BLaER1 (cell line): Measurements from ENCODE around the gene PPM1B.

Source experiments
- H3K27ac ChIP-seq: shearing (Covaris generic); formaldehyde crosslinking; 2 replicates; pipeline ENCODE4 v1.8.1; 2022
- H3K27me3 ChIP-seq: shearing (Covaris generic); formaldehyde crosslinking; 2 replicates; pipeline ENCODE4 v1.8.1; 2022
- H3K36me3 ChIP-seq: shearing (Covaris generic); formaldehyde crosslinking; 2 replicates; pipeline ENCODE4 v1.8.1; 2022
- H3K4me1 ChIP-seq: shearing (Covaris generic); formaldehyde crosslinking; 2 replicates; pipeline ENCODE4 v1.8.1; 2022
- H3K4me2 ChIP-seq: shearing (Covaris generic); formaldehyde crosslinking; 2 replicates; pipeline ENCODE4 v1.8.1; 2022
- H3K4me3 ChIP-seq: shearing (Covaris generic); formaldehyde crosslinking; 2 replicates; pipeline ENCODE4 v1.8.1; 2022
- H3K9ac ChIP-seq: shearing (Covaris generic); formaldehyde crosslinking; 2 replicates; pipeline ENCODE4 v1.8.1; 2022
- H3K9me3 ChIP-seq: shearing (Covaris generic); formaldehyde crosslinking; 2 replicates; pipeline ENCODE4 v1.8.1; 2022
- H4K20me1 ChIP-seq: shearing (Covaris generic); formaldehyde crosslinking; 2 replicates; pipeline ENCODE4 v1.8.1; 2022
- Cebpa-rat ChIP-seq: shearing (Covaris generic); IDR thresholded peaks from 2 replicates; pipeline ENCODE4 v1.8.1; 2022

Gene PPM1B

DNA sequence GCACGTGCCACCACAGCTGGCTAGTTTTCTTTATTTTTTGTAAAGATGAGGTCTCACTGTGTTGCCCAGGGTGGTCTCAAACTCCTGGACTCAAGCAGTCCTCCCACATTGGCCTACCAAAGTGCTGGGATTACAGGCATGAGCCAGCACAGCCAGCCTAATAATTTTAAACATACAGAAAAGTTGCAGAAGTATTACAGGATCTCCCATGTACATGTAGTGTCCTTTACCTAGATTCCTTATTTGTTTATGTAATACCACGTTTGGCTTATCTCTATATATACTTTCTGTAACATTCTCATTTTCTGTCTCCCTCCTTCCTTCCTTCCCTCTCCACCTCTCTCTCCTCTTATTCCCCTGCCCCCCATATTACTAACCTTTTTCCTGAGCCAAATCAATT is 41.7 kb downstream of the PPM1B start:
- 0 out of 2 replicates have a peak, but pooled peaks cover 2% of the 10 kb centered on the region for H3K4me1 ChIP-seq
- H3K4me3 ChIP-seq, result no peak overlapping the region
- H3K9ac ChIP-seq, result no peak overlapping the region
- H3K4me2 ChIP-seq, result no peak overlapping the region
- H3K27me3 ChIP-seq, result no peaks in the 10 kb centered on the region
- no peaks in the 10 kb centered on the region for H3K9me3 ChIP-seq
- peaks cover 61% of the 10 kb centered on the region for H3K36me3 ChIP-seq
- no peak overlapping the region for H3K27ac ChIP-seq
- TF ChIP-seq Cebpa-rat, result no peak
- H4K20me1 ChIP-seq, result peaks cover 5% of the 10 kb centered on the region

DNA sequence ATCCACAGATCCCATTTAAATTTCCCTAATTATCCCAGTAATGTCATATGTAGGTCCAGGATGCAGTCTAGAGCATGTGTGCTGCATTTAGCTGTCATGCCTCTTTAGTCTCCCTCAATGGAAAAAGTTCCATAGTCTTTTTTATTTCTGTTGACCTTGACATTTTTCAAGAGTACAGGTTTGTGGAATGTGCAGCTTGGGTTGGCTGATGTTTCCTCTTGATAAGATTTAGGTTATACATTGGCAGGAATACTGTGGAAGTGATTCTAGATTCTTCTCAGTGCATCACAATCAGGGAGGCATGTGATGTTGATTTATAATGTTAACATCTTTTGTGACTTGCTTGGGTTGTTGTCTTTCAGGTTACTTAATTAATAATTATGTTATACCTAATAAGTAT is 42.5 kb downstream of the PPM1B start:
- H3K36me3 ChIP-seq, result peaks cover 66% of the 10 kb centered on the region
- no peak overlapping the region for H3K27ac ChIP-seq
- peaks cover 4% of the 10 kb centered on the region; the same call in 1 of the 2 replicates for H4K20me1 ChIP-seq
- H3K4me1 ChIP-seq, result no peaks in the 10 kb centered on the region
- H3K4me2 ChIP-seq, result no peak overlapping the region
- no peaks in the 10 kb centered on the region for H3K9me3 ChIP-seq
- TF ChIP-seq Cebpa-rat, result no peak
- no peak overlapping the region for H3K9ac ChIP-seq
- H3K4me3 ChIP-seq, result no peak overlapping the region
- H3K27me3 ChIP-seq, result no peaks in the 10 kb centered on the region

DNA sequence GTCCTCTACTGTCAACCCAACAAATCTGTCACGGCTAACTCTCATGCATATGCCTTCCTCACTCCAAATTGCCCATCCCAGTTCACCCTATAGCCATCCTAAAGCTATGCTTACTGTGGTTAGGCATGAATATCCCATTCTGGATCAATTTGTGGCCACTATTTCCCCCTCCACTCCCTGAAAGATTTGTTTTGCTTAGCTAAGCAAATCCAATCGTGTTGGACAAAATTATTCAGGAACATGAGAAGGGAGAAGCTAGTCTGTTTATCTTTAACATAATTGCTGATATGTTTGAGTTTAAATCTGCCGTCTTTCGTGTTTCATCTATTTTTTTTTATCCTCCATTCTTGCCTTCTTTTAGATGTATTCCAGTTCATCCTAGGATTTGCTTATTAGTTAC is 43.6 kb downstream of the PPM1B start:
- H3K27me3 ChIP-seq, result no peaks in the 10 kb centered on the region
- no peak for TF ChIP-seq Cebpa-rat
- no peaks in the 10 kb centered on the region for H3K4me1 ChIP-seq
- H3K36me3 ChIP-seq, result peaks cover 73% of the 10 kb centered on the region
- H4K20me1 ChIP-seq, result peaks cover 4% of the 10 kb centered on the region; the same call in 1 of the 2 replicates
- no peak overlapping the region for H3K4me3 ChIP-seq
- no peaks in the 10 kb centered on the region for H3K9me3 ChIP-seq
- H3K9ac ChIP-seq, result no peak overlapping the region
- no peak overlapping the region for H3K27ac ChIP-seq
- H3K4me2 ChIP-seq, result no peak overlapping the region

DNA sequence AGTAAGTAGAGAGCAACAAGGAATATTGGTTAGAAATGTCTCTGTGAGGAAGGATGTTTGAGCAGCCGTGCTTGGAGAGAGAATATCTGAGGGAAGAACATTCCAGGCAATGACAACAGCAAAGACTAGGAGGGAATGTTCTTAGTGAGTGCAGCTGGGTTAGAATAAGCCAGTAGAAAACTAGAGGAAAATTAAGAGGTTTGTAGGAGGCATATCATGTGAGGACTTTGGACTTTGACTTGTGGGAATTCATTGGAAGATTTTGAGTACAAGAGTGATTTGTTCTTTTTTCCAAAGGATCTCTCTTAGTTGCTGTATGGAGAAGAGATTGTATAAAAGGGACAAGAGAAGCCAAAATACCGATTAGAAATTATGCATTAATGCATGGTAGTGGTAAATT is 47.2 kb downstream of the PPM1B start:
- TF ChIP-seq Cebpa-rat, result no peak
- Histone ChIP-seq H3K4me2 (no peak overlapping the region), H3K9me3 (no peaks in the 10 kb centered on the region), H4K20me1 (no peaks in the 10 kb centered on the region; the same call in 1 of the 2 replicates), H3K9ac (no peak overlapping the region), H3K4me3 (no peak overlapping the region), H3K27ac (no peak overlapping the region), H3K4me1 (no peaks in the 10 kb centered on the region), H3K27me3 (no peaks in the 10 kb centered on the region), H3K36me3 (peaks cover 62% of the 10 kb centered on the region)

DNA sequence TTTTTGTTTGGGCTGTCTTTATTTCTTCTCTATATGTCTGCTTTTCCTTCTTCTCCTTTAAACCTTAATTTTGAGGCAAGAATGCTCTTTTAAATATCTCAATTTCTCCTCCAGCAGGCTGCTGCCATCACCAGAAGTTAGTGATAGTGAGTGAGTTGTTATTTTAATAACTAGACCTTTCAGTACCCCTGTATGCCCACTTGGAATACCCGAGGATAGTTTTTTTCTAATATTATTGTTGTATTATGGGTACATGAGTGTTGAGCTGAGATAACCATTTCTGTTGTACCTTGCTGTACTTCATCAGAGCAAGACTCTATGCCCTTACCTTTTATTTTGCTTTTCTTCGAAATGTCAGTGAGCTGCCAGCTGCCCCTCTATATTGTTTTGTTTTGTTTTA is 50.1 kb downstream of the PPM1B start:
- H3K4me2 ChIP-seq, result no peak overlapping the region
- no peaks in the 10 kb centered on the region for H3K9me3 ChIP-seq
- no peak overlapping the region for H3K4me3 ChIP-seq
- no peak overlapping the region for H3K9ac ChIP-seq
- H3K27ac ChIP-seq, result no peak overlapping the region
- H3K4me1 ChIP-seq, result no peaks in the 10 kb centered on the region
- no peak for TF ChIP-seq Cebpa-rat
- peaks cover 56% of the 10 kb centered on the region for H3K36me3 ChIP-seq
- H3K27me3 ChIP-seq, result no peaks in the 10 kb centered on the region
- H4K20me1 ChIP-seq, result no peaks in the 10 kb centered on the region

DNA sequence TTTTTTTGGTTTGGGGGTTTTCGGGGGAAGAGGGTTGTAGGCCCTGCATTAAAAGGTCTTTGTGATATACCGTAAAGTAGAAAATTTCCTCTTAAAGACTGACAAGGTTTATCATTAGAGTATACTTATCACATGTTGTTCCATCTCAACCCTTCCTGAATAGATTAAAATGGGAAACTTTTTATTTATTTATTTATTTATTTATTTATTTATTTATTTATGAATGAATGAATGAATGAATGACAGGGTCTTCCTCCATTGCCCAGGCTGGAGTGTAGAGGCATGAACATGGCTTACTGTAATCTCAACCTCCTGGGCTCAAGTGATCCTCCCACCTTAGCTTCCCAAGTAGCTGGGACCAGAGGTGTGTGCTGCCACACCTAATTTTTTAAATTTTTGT is 58.1 kb downstream of the PPM1B start:
- H3K4me3 ChIP-seq, result no peak overlapping the region
- no peak overlapping the region for H3K9ac ChIP-seq
- H3K9me3 ChIP-seq, result no peaks in the 10 kb centered on the region
- no peak overlapping the region for H3K4me2 ChIP-seq
- H3K36me3 ChIP-seq, result peaks cover 49% of the 10 kb centered on the region
- no peaks in the 10 kb centered on the region for H3K4me1 ChIP-seq
- H4K20me1 ChIP-seq, result no peaks in the 10 kb centered on the region
- H3K27ac ChIP-seq, result no peak overlapping the region
- TF ChIP-seq Cebpa-rat, result no peak
- no peaks in the 10 kb centered on the region for H3K27me3 ChIP-seq

DNA sequence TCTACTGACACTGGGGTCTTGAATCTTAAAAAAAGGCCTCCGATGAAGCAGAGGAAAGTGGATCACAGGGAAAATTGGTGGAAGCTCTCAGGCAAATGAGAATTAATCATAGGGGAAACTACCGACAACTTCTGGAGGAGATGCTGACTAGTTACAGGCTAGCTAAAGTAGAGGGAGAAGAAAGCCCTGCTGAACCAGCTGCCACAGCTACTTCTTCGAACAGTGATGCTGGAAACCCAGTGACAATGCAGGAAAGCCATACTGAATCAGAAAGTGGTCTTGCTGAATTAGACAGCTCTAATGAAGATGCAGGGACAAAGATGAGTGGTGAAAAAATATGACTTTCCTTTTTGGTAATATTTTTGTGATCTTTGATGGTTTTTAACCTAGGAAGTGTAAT is 61.7 kb downstream of the PPM1B start:
- no peaks in the 10 kb centered on the region for H4K20me1 ChIP-seq
- H3K4me1 ChIP-seq, result no peaks in the 10 kb centered on the region
- TF ChIP-seq Cebpa-rat, result no peak
- no peak overlapping the region for H3K4me3 ChIP-seq
- H3K4me2 ChIP-seq, result no peak overlapping the region
- no peaks in the 10 kb centered on the region for H3K9me3 ChIP-seq
- H3K27ac ChIP-seq, result no peak overlapping the region
- no peaks in the 10 kb centered on the region for H3K27me3 ChIP-seq
- H3K36me3 ChIP-seq, result peaks cover 35% of the 10 kb centered on the region
- no peak overlapping the region for H3K9ac ChIP-seq

DNA sequence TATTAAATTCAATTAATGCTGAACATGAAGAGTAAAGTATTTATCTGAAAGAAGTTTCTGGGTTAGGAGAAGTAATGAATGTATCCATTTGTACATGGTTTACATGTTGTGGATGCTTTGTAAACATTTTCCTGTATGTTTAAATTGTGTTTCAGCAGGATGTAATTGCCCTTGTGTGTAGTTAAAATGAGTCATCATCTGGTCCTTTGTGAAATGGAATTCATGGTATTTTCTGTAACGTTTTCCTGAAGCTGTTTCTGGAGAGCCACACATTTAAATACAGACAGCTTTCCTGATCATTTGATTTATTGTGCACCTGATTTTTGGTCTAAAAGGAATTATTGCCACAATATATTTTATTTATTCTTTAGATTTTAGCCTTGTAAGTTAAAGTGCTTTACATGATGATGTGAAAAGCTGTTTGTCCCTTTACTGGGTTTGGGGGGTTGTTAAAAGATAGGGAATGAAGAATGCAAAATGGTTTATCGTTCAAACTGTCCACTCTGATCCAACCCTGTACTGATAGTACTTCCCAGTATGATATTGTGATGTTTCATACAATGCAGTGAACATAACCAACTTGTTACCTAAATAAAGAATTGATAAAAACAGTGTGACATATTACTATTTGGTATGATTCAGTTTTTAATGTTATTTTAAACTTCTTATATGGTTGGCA is 64.9 kb downstream of the PPM1B start:
- Histone ChIP-seq H3K27ac (no peak overlapping the region), H3K4me3 (no peak overlapping the region), H3K4me1 (peaks cover 13% of the 10 kb centered on the region), H3K4me2 (no peak overlapping the region), H3K27me3 (no peaks in the 10 kb centered on the region), H3K36me3 (peaks cover 12% of the 10 kb centered on the region; the same call in 1 of the 2 replicates), H4K20me1 (no peaks in the 10 kb centered on the region), H3K9ac (no peak overlapping the region), H3K9me3 (no peaks in the 10 kb centered on the region)
- no peak for TF ChIP-seq Cebpa-rat

DNA sequence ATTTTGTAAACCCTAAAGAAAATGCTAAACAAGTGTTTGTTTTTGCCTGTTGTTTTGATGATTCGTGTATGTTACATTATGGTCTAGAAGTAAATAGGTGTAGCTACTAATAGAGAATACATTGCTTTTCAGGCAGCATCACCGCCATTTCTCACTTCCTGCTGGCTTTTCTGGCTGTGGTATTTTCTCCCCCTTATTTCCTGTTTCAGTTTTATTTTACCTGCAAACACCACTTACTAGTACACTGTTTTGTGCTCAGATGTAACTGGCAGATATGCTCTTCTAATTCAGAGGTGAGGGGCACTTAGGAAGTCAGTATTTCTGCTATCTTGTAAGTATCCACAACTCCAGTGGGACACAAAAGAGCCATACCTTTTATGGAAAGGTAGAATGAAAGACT is 68.5 kb downstream of the PPM1B start:
- Histone ChIP-seq H3K4me1 (peaks cover 13% of the 10 kb centered on the region), H3K4me2 (peak overlapping the region; percentile 58), H3K27me3 (no peaks in the 10 kb centered on the region), H3K9me3 (no peaks in the 10 kb centered on the region), H3K9ac (no peak overlapping the region), H3K4me3 (no peak overlapping the region), H3K36me3 (peaks cover 4% of the 10 kb centered on the region; the same call in 1 of the 2 replicates), H4K20me1 (no peaks in the 10 kb centered on the region), H3K27ac (no peak overlapping the region)
- TF ChIP-seq Cebpa-rat, result no peak

DNA sequence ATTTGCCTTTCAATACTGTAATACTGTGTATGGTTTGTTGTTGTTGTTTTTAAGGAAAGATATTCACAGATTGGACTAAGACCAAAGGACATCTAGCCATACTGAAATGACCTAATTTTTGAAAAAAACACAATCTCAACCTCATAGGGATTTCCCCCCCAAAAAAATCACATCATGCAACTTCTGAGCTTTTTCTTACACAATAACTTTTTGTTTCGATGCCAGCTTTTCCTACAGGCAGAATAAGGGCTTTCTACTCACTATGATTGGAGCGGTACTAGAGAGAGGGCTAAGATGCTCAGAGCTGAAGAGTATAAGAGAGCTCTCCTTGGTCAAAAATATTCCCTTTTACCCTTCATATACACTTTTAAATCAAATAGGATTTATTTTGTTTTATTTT is 74.2 kb downstream of the PPM1B start:
- peaks cover 5% of the 10 kb centered on the region; the same call in 1 of the 2 replicates for H3K4me1 ChIP-seq
- H3K27me3 ChIP-seq, result no peaks in the 10 kb centered on the region
- H3K9ac ChIP-seq, result no peak overlapping the region
- no peak overlapping the region for H3K4me3 ChIP-seq
- no peaks in the 10 kb centered on the region for H3K9me3 ChIP-seq
- H3K27ac ChIP-seq, result no peak overlapping the region
- no peaks in the 10 kb centered on the region for H3K36me3 ChIP-seq
- TF ChIP-seq Cebpa-rat, result no peak
- no peak overlapping the region for H3K4me2 ChIP-seq
- no peaks in the 10 kb centered on the region for H4K20me1 ChIP-seq
